GM20431 (cell line): Measurements from ENCODE around the gene ADORA1.

ENCODE experiments used
- in situ Hi-C: fragments of 300-500 bp; cut with MseI, MboI; formaldehyde crosslinking; loops from one replicate; pipeline ENCODE4 v1.15.0; 2020; ENCODE audit warnings: low sequenced_read_pairs; ENCODE audit not compliant: unreplicated experiment

Gene ADORA1

GRCh38 chr1:203180611-203181330, 53.2 kb downstream of the ADORA1 start:
- in situ Hi-C loops, result no loop called here

- in situ Hi-C loops, result no loop called here
These were observed 54.3 kb downstream of the ADORA1 start for GRCh38 chr1:203181586-203182386.

DNA sequence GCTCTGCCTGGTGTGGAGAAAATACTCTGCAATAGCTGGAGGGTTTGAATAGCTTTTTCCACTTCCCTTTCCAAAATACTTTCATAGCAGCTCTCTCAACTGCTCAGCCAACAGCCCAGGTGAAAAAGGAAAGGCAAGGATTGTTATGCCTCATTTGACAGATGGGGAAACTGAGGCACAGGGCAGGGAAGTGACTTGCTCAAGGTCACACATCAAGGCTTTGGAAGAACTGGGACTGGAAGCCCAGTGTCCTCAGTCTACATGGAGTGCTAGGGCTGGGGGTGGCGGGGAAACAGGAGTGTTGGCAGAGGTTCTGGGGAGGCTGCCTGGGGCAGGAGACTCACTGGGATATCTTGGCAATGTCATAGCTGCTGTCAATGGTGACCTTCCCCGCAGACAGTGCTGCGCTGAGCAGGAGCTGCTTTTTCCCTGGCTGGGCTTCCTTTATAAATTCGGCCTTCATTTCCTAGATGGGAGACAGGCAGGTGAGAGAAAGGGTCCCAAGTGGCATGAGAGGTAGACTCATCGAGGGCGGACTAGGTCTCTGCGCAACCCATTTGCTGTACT, 54.9 kb downstream of the ADORA1 start:
- in situ Hi-C loops, result no loop called here

- in situ Hi-C loops, result no loop called here
These were observed 56.3 kb downstream of the ADORA1 start for GRCh38 chr1:203183828-203184227.

DNA sequence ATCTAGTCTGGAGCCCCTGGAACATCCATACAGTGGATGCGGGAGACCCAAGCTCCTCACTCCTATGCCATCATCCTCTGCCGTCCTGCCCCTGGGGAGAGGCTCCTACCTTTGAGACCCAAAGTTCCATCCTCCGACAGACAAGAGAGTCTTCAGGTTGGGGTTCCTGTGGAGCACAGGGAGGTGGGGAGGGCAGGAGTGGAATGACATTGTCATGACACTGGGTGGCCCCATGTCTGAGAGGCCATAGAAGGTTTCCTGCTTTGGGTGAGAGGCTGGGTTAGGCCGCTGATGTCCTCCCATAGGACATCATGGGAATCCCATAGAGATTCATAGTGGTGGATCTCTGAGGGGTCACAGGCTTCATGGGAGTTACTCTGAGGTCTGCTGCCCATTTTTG, 56.9 kb downstream of the ADORA1 start:
- in situ Hi-C loops, result no loop called here

- in situ Hi-C loops, result no loop called here
These were observed 57.5 kb downstream of the ADORA1 start for GRCh38 chr1:203185061-203185461.

DNA sequence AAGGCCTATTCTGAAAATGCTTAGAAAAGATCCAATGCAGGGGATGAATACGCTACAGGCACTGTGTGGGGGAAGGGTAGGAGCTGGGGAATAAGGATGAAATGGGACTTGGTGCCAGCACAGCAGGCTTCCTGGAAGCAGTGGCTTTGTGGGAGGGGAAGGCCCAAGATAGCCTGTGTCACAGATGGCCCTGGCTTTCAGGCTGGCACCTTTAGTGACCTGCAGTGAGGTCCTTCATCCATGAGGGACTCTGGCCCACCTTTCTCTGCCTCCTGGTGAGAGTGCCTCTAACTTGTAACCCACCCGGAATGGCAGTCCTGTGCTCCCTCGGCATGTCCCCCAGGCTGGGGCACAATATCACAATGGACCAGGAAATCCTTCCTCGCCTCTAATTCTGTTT, 58.1 kb downstream of the ADORA1 start:
- in situ Hi-C loops, result no loop called here

- in situ Hi-C loops, result no loop called here
These were observed 58.5 kb downstream of the ADORA1 start for GRCh38 chr1:203186091-203186445.

DNA sequence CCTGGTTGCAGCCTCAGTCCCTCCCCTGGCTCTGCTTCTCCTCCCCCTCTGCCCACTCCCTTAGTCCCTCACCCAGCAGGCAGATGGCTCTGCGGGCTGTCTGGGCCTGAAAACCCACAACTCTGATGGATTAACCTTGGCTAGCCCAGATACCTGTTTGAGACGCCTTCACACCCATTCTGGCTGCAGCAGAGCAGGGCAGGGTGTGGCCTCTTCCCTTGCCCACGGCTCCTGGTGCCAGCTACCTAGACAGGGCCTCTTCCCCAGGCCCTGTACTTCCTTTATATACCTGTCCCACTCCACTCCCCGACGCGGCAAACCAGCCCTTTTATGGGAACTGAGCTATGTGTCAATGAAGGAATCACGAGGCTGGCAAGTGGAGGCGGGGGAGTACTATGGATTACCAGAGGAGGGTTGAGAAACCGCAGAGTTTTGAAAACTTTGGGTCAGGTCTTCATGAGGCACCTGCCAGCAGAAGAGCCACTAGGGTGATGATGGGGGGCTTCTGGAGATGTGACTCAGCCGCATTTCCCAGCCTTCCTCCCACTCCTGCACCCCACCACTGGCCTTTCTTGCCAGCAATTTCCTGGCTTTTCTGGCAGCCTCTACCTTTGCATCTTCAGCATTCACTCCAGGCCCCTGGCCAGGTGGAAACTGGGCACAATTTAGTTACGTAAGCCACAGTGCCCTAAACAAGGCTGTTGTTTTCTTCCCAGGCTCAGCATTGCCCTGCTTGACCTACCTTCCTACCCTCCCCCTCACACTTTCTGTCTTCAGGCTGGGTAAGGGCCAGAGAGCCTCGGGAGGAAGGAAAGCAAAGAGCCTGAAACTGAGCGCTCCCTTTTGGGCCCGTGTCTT, 59.1 kb downstream of the ADORA1 start, which contains the start of gene CHI3L1:
CHI3L1 (minus strand) TSS at position 259 of the 858 bp plus-strand sequence; CDS start at position 178, 81 bp downstream.
- in situ Hi-C loops, result no loop called here

GRCh38 chr1:203187304-203187685, 59.8 kb downstream of the ADORA1 start:
- in situ Hi-C loops, result no loop called here

GRCh38 chr1:203187689-203188264, 60.3 kb downstream of the ADORA1 start:
- in situ Hi-C loops, result no loop called here

DNA sequence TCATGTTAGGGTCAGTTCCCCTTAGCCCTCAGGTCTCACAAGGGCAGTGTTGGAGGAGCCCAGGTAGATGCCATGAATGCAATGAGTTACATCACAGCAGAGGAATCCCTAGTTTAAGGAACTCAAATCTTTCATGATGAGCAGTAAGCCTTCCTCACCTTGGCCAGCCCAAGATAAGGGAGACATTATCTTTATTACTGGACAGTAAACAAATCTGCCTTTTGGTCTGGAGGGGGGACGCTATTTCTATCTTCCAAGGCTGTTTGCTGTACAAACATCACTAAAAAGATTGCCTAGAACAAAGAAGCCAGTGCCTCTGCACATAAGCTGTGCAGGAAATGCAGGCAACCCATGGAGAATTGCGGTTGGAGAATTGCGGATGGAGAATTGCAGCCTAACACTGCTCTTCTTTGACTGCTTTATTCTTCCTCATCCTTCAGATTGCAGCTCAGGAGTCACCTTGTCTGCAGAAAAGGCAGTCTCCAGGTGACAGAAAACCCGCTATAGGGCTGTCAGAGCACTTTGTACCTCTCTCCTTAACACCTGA, 61.2 kb downstream of the ADORA1 start:
- in situ Hi-C loops, result no loop called here

GRCh38 chr1:203189951-203190352, 62.4 kb downstream of the ADORA1 start:
- in situ Hi-C loops, result no loop called here

- in situ Hi-C loops, result no loop called here
These were observed 63.4 kb downstream of the ADORA1 start for GRCh38 chr1:203190949-203191348.

DNA sequence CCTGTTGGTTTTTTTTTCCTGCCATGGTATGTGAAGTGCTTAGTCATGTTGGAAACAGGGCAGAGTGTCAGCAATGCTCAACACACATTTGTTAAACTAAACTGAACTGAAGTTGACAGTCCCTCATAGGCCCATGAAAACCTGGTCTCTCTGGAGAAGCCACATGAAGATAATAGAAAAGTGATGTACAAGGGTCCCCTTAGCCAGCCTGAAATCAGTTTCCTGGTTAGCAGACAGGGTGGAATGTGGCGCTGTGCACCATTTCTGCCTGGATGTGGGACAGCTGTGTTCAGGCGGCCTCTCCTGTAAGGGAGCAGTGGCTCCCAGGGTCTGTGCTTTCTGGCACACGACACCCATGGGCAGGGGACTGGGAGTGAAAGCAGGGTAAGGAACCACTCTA, 68.8 kb downstream of the ADORA1 start:
- in situ Hi-C loops, result no loop called here

DNA sequence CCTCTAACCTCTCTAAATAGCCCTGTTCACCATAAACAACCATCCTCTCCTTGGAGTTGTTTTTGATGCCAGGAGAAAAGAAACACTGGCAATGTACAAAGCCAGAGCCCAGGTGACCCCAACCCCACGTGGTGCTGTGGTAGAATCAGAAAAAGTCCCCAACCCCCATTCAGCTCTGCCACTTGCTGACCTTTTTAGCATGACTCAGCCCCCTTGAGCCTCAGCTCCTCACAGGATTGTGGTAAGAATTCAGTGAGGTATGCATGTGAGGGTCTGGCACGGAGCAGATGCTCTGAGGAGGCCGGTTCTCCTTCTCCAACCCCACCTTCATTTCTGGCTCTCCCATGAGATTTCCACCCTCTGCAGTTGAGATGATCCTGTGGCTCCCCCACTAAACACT, 70.1 kb downstream of the ADORA1 start:
- in situ Hi-C loops, result no loop called here

GRCh38 chr1:203199002-203199401, 71.5 kb downstream of the ADORA1 start:
- in situ Hi-C loops, result no loop called here

- in situ Hi-C loops, result no loop called here
These were observed 71.9 kb downstream of the ADORA1 start for GRCh38 chr1:203199481-203199815.

- in situ Hi-C loops, result no loop called here
These were observed 72.5 kb downstream of the ADORA1 start for GRCh38 chr1:203199816-203200571.
